GM18858 (cell line): ENCODE measurements around the gene MYMX.

Source experiments
- ATAC-seq: cut with Tn5 transposase; IDR thresholded peaks from one replicate; pipeline ENCODE4 v1.9.1; 2021; ENCODE audit not compliant: unreplicated experiment

Gene MYMX

DNA sequence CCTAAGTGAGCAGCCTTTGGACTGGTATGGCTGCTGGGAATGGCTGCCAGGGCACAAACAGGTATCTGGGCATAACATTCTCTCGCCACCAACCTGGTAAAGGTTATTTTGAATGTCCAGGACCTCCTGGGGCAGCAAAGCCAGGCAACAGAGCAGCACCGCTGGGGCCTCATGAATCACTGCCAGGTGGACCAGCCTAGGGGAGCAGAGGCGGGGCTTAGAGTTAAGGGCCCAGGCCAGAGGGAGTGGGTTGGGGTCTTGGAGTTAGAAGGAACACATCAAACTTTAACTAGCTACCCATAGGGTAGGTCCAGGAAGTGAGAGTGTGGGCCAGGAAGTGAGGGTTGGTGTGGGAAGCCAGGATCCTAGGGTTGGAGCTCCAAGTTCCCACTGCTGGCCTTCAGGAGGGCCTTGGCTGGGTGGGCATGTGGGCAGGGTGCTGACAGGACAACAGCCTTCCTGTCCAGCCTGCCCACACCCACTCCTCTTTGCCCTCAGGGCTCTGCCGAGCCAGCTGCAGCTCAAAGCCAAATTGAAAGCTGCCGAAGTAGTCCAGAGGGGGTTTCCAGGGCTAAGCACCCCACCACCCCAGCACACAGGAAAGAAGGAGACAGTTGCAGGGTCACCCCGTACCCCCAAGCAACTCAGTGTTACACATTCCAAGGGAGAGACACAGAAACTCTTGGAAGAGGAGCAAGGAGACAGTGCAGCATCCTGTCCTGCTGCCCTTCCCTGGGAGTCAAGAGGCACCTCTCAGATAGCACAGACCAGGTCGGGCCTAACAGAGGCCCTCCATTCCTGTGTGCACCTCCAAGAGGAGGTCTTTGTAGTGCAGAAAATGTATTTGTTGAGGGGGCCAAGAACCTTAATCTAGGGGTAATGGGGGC, 46.0 kb downstream of the MYMX start:
- ATAC-seq: no peak

DNA sequence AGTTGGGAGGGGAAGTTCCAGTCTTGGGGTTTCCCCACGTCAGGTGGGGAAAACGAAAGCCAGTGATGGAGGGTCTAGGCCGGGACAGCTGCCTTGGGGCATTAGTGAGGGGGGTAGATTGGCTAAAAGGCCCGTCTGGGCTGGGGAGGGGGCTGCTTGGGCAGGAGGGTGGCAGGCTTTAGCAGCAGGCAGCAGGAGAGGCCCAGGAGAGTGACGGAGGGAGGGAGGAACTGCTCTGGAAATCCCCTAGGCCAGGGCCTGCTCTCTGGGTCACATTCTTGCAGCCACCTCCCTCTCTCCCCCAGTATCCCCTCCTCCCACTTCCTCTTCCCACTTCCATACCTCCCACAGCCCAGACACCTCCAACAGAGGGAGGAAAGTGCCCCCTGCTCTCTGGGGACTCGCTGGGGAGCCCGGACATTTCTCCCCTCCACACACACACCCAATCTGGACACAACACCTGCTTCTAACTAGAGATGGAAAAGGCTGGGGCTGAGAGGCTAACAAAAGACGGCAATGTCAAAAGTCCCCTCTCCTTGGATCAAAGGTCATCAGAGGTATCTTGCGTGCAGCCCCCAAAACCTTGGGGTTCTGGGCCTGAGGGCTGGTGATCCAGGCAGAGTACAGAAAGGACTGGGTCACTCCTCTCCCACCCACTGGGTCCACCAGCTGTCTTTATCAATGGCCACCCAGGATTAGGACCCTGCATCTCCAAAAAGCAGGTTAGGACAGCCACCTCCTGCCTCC, 46.8 kb downstream of the MYMX start:
- ATAC-seq: no peak

DNA sequence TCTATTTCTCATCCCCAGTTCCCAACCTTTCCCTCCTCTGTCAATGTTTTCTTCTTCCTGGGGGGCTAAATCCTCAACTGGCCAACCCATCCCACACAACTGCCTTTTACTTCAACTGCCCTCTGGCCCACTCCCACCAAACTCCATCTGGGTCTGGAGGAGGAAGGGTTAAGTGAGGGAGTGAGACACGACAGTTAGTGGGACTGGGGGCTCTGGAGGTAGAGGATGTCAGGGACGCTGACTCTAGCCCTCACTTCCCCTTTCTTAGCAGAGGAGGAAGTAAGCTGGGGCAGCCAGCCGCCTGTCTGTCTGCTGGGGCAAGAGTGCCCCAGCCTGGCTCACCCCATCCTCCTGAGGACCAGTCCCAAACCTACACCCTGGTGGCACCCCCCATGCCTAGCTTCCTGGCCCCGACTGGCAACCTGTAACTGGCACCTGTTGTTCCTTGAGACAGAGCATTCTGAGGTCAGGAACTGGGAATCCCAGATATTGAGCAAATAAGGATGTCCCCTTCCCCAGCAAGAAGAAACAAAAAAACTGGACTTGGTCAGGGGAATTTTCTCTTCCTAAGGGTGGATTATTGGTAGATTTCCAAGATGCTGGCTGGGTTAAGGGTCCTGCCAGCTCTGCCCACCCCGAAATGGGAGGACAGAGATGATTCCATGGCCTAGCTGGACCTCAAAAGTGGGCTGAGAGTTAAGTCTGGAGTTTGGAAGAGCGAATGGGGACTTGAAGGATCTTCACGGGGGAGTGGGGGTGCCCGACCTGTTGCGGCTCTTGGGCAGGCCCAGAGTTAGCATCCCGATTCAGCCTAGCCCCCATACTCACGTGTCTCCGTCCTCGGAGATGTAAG, 47.7 kb downstream of the MYMX start:
- ATAC-seq: no peak

DNA sequence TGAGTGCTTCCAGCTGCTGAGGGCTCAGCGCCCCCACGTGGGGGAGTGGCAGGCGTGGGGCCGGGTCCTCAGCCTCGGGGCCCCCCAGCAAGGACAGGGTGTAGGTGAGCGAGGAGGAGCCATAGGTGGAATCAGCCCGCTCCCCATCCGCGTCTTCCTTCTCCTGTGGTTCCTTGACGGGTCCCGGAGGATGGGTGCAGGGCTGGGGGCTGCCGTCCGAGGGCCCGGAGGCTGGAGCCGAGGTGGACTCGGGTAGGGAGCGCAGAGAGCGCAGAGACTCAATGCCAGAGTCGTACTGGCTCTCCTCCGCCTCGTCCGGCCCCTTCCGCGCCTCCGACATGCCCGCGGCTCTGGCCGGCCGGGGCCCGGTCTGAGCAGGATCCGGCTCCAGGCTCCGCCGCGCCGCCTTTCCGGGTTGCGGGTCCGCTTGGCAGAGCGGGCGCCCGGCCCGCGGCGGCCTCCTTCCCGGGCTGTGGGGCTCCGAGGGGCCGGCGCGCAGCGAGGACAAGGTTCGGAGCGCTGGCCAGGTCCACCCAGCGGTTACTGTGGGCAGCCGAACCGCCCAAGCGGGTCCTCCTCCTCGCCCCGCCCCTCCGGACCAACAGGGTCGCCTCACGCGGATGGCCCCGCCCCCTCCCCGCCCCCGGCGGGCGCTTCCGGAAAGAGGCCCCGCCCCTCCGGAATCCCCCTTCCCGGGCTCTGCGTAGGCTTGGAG, 48.4 kb downstream of the MYMX start, which contains the start of gene NFKBIE:
TSS of gene NFKBIE (minus strand) at position 545 of the 715 bp plus-strand sequence. CDS start at position 340, 205 bp downstream.
- ATAC-seq: no peak

DNA sequence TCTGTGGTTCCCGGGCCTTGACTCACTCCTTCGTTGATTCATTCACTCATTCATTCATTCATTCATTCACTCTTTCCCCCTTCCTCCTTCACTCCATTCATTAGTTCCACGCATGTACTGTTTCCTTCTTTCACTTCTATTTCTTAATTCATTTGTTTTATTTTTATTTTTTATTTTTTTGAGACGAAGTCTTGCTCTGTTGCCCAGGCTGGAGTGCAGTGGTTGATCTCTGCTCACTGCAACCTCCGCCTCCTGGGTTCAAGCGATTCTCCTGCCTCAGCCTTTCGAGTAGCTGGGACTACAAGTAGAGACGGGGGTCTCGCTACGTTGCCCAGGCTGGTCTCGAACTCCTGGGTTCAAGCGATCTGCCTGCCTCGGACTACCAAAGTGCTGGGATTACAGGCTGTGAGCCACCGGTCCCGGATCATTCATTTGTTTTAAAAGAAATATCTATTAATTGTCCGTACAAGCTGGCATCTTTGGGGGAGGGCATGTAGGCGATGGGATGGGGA, 49.1 kb downstream of the MYMX start:
- no peak for ATAC-seq

DNA sequence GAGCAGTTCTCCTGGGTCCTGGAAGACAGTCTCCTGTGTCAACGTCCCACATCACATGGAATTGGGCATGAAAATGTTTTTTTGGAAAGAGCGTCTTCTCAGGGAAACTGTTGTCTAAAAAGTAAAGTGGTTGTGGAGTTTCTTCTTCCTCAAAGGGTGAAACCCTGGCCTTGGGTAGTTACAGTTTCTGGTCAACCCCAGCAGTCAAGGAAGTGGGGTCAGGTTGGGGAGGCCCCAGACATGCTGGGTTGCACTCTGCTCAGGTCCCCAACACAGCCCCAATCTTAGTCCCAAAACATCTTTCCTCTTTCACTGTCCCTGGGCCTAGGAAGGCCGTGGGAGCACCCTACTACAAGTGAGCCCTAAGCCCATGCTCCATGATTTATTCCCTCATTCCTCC, 49.6 kb downstream of the MYMX start:
- ATAC-seq: peak; percentile 31

DNA sequence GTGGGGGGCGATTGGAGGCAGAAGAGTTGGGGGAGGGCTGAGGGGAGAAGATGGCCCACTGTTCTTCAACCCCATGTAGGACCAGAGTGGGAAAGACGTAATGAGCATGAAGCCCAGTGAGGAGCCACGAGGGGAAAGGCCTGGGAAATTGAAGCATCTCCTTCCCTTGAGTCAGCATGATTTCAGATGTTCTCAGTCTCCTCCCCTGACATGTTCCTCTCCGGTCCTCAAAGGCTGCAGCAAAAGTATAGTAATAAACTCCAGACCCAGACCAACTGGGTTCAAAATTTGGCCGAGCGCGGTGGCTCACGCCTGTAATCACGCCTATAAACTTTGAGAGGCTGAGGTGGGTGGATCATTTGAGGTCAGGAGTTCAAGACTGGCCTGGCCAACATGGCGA, 50.5 kb downstream of the MYMX start:
- no peak for ATAC-seq
